ENCODE results near the gene DTNBP1.

DNA sequence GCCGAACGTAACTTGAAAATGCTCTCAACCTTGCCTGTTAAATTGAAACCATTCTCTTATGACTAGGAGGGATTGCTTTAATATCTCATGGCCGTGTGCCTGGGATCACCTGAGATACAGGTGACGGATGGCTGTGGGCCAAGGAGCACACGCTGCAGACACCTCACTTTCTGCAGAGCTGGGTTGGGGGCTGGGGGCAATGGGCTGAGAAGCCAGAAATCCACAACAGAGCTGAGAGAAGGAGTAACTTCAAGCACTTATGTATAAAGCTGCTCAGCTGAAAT lies 170.9 kb downstream of the DTNBP1 start:
- TF ChIP-seq, protein P1, sequence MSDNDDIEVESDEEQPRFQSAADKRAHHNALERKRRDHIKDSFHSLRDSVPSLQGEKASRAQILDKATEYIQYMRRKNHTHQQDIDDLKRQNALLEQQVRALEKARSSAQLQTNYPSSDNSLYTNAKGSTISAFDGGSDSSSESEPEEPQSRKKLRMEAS (IDR thresholded peaks at IDR 0.05): no peak
- TF ChIP-seq, protein P2, sequence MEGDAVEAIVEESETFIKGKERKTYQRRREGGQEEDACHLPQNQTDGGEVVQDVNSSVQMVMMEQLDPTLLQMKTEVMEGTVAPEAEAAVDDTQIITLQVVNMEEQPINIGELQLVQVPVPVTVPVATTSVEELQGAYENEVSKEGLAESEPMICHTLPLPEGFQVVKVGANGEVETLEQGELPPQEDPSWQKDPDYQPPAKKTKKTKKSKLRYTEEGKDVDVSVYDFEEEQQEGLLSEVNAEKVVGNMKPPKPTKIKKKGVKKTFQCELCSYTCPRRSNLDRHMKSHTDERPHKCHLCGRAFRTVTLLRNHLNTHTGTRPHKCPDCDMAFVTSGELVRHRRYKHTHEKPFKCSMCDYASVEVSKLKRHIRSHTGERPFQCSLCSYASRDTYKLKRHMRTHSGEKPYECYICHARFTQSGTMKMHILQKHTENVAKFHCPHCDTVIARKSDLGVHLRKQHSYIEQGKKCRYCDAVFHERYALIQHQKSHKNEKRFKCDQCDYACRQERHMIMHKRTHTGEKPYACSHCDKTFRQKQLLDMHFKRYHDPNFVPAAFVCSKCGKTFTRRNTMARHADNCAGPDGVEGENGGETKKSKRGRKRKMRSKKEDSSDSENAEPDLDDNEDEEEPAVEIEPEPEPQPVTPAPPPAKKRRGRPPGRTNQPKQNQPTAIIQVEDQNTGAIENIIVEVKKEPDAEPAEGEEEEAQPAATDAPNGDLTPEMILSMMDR (IDR thresholded peaks at IDR 0.05; ENCODE audit: low read depth, low read length, missing input control): no peak
- TF ChIP-seq TAF1 (conservative IDR thresholded peaks at IDR 0.05): no peak
- no peak for TF ChIP-seq RAD21 (IDR thresholded peaks at IDR 0.05)

All from liver (tissue), 3 donors.